Endothelial cell of umbilical vein (primary cell): Measurements from ENCODE around the gene AP4B1. TPM values are rescaled to one million over a fixed set of nuclear protein-coding genes. Genes with fewer than 3 reads are reported as not detected.

ENCODE experiments used
- BruUV-seq: library from RNA; stranded (reverse); fragments of 400-500 nt; replicated peaks from 2 replicates; lab custom pipeline; 2021; lab: Mats Ljungman, UMichigan
- CTCF ChIA-PET: fragments of 300-600, 350-600 bp; sonication (Branson Sonifier 250); formaldehyde crosslinking; loops from one replicate; lab custom pipeline; 2021; ENCODE audit warnings: antibody characterized with exemption, inconsistent platforms; lab: Charles Lee
- POLR2A ChIA-PET: fragments of 300-600, 350-600 bp; sonication (Branson Sonifier 250); formaldehyde crosslinking; loops from one replicate; lab custom pipeline; 2021; ENCODE audit warnings: antibody characterized with exemption, inconsistent platforms; lab: Charles Lee
- DNase-seq: peaks from one replicate; pipeline ENCODE4 v3.0.0-alpha.2; 2011; ENCODE audit warnings: low read depth, low spot score
- FAIRE-seq: peaks from 2 replicates; lab custom pipeline; 2011; peaks lifted over from hg19 to GRCh38; lab: Jason Lieb, UNC
- H2AFZ ChIP-seq: 2 replicates; pipeline ENCODE4 v1.6.0; 2012; ENCODE audit warnings: low read depth, low read length, control low read depth, inconsistent platforms
- H3K27ac ChIP-seq: 2 replicates; pipeline ENCODE4 v1.5.1; 2011; ENCODE audit warnings: low read depth, mild to moderate bottlenecking, control low read depth, low read length, moderate library complexity; ENCODE audit not compliant: insufficient read depth
- H3K27me3 ChIP-seq, 2 experiments: 2 replicates each; pipeline versions ENCODE4 v1.6.0 to v1.6.1; 2011; ENCODE audit warnings: low read length in 2 of 2, mixed read lengths in 1 of 2; ENCODE audit not compliant: control insufficient read depth in 2 of 2, insufficient read depth in 2 of 2
- H3K36me3 ChIP-seq, 2 experiments: 2 replicates in 1 of 2; 3 replicates in 1 of 2; pipeline ENCODE4 v1.5.1; 2011; ENCODE audit warnings: low read length in 2 of 2, mild to moderate bottlenecking in 1 of 2, moderate library complexity in 1 of 2; ENCODE audit not compliant: control insufficient read depth in 2 of 2, insufficient read depth in 2 of 2; ENCODE audit errors: extremely low read depth in 1 of 2
- H3K4me1 ChIP-seq: 3 replicates; pipeline ENCODE4 v1.5.1; 2011; ENCODE audit warnings: mild to moderate bottlenecking, low read length; ENCODE audit not compliant: control insufficient read depth, insufficient read depth; ENCODE audit errors: extremely low read depth
- H3K4me2 ChIP-seq: 2 replicates; pipeline ENCODE4 v1.6.1; 2011; ENCODE audit warnings: low read length, control low read depth, mixed read lengths; ENCODE audit not compliant: insufficient read depth
- H3K4me3 ChIP-seq, 3 experiments: fragments of 200-600 bp in 1 of 3; sonication (generic), shearing (Covaris generic) in 1 of 3; replicated peaks in 1 of 3; 2 replicates each; pipeline ENCODE4 v1.5.1; 2011 to 2016; ENCODE audit warnings: control low read depth in 3 of 3, low read length in 3 of 3, mild to moderate bottlenecking in 2 of 3, inconsistent platforms in 1 of 3, low read depth in 1 of 3, moderate library complexity in 1 of 3; ENCODE audit not compliant: insufficient read depth in 1 of 3
- H3K79me2 ChIP-seq: 2 replicates; pipeline ENCODE4 v1.6.0; 2012; ENCODE audit warnings: low read length, inconsistent platforms; ENCODE audit not compliant: control insufficient read depth, insufficient read depth
- H3K9ac ChIP-seq: replicated peaks from 2 replicates; pipeline ENCODE3; 2011; ENCODE audit warnings: low read length, control low read depth; ENCODE audit not compliant: insufficient read depth; ENCODE audit errors: extremely low read depth
- H3K9me1 ChIP-seq: replicated peaks from 3 replicates; pipeline ENCODE4 v1.6.0; 2011; ENCODE audit warnings: mild to moderate bottlenecking, low read length; ENCODE audit not compliant: control insufficient read depth, insufficient read depth; ENCODE audit errors: extremely low read depth
- H3K9me3 ChIP-seq: replicated peaks from 2 replicates; pipeline ENCODE4 v1.5.1; 2012; ENCODE audit warnings: low read length, inconsistent platforms; ENCODE audit not compliant: control insufficient read depth, insufficient read depth
- H4K20me1 ChIP-seq: replicated peaks from 2 replicates; pipeline ENCODE3; 2011; ENCODE audit warnings: mild to moderate bottlenecking, low read length; ENCODE audit not compliant: control insufficient read depth, insufficient read depth; ENCODE audit errors: extremely low read depth
- EZH2 ChIP-seq: IDR thresholded peaks from 2 replicates; pipeline ENCODE4 v1.6.1; 2012; ENCODE audit warnings: borderline replicate concordance, low read depth, mild to moderate bottlenecking, moderate library complexity, low read length, inconsistent platforms; ENCODE audit not compliant: severe bottlenecking
- FOS ChIP-seq: IDR thresholded peaks from 2 replicates; pipeline ENCODE4 v1.6.1; 2011; ENCODE audit warnings: mild to moderate bottlenecking, low read length, moderate library complexity, borderline replicate concordance; ENCODE audit not compliant: insufficient read depth
- GATA2 ChIP-seq: IDR thresholded peaks from 2 replicates; pipeline ENCODE4 v1.7.0; 2011; ENCODE audit warnings: low read depth, mild to moderate bottlenecking, moderate library complexity, mixed read lengths, low read length; ENCODE audit not compliant: insufficient read length, insufficient read depth
- JUN ChIP-seq: IDR thresholded peaks from 2 replicates; pipeline ENCODE4 v1.6.1; 2011; ENCODE audit warnings: borderline replicate concordance, low read depth; ENCODE audit not compliant: insufficient read length, insufficient read depth
- MYC ChIP-seq: IDR thresholded peaks from one replicate; pipeline ENCODE4 v1.6.1; 2011; ENCODE audit warnings: mild to moderate bottlenecking, low read depth, low read length
- POLR2A ChIP-seq: IDR thresholded peaks from 2 replicates; pipeline ENCODE4 v1.6.1; 2012; ENCODE audit warnings: low read depth, mild to moderate bottlenecking, control low read depth, low read length
- POLR2AphosphoS5 ChIP-seq: IDR thresholded peaks from 2 replicates; pipeline ENCODE4 v1.6.1; 2012; ENCODE audit warnings: low read depth, mild to moderate bottlenecking, control low read depth, low read length, moderate library complexity; ENCODE audit not compliant: insufficient read depth
- dilution Hi-C: fragments of 300-500 bp; cut with MboI; formaldehyde crosslinking; loops from one replicate; pipeline ENCODE4 v1.15.0; 2019; ENCODE audit warnings: low sequenced_read_pairs; ENCODE audit not compliant: extremely low pct_ligation_motif_present
- intact Hi-C: fragments of 100-400 bp; cut with micrococcal nuclease; formaldehyde crosslinking; loops from one replicate; pipeline ENCODE4 v1.10.0; 2022
- polyA plus RNA-seq, 4 experiments: library from polyadenylated mRNA; depleted of rRNA in 3 of 4; stranded (reverse) in 3 of 4; unstranded in 1 of 4; fragments of >200 nt; gene quantifications; 2 replicates each; pipeline versions ENCODE4 v1.2.1 to v1.2.3, GENCODE V29; 2011 to 2012; ENCODE audit warnings: missing spikeins in 1 of 4
- total RNA-seq: library from RNA; stranded (reverse); gene quantifications from 2 replicates; pipeline ENCODE4 v1.2.3, GENCODE V29; 2021
- TF ChIP-seq, protein P1 (sequence below), 2 donors: IDR thresholded peaks; 1 replicate in 1 of 2; 2 replicates in 1 of 2; pipeline ENCODE4 v1.5.1; 2011; ENCODE audit warnings: low read length in 2 of 2, mild to moderate bottlenecking in 2 of 2, moderate library complexity in 2 of 2, control low read depth in 1 of 2, inconsistent platforms in 1 of 2, low read depth in 1 of 2; ENCODE audit not compliant: insufficient read depth in 1 of 2; ENCODE audit errors: extremely low read depth in 1 of 2
- TF ChIP-seq, protein P2 (sequence below): IDR thresholded peaks from 2 replicates; pipeline ENCODE4 v1.6.1; 2011; ENCODE audit not compliant: insufficient read depth, insufficient read length

The AP4B1 gene
- total and polyA plus RNA-seq, 2 donors (not counting 3 experiments of a cell fraction or from before 2014, with no cell fraction given), result 21.9 to 33.0 TPM

DNA sequence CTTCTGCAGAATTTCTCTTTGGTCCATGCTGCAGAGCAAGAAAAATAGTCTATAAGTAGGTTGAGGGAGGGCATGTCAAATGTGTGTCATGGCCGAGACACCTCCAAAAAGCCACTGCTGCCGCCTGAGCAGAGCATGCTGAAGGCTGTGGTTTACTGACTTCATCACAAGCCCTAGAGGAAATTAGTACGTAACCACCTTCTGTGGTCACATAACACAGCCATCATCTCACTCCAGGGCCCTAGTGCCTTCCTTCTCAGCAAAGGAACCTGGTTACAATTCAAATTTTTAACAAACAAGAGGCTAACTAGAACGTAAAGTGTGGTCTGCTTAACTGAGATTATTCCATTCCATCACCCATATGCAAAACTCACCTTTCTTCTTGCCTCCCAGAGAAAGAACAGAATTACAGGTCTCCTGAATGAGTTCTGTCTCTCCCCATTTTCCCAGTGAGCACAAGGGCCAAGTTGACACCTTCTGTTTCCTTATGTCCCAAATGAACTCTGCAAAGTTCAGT is 32.9 kb downstream of the AP4B1 start, which contains the start of gene PTPN22:
Gene PTPN22, minus strand, starts transcription at position 116 of the 517 bp plus-strand sequence.
- H3K27ac ChIP-seq, result no peak within 1 kb of the TSS
- H3K9me3 ChIP-seq, result no peaks in the 10 kb centered on the region
- ChIA-PET CTCF (no interaction called here), POLR2A (no interaction called here)
- H3K4me2 ChIP-seq, result peak within 1 kb of the TSS; percentile 60
- DNase-seq (no peak), FAIRE-seq (no peak)
- no peaks in the 10 kb centered on the region for H3K79me2 ChIP-seq
- dilution Hi-C loops, result no loop called here
- intact Hi-C loops, result no loop called here
- H2AFZ ChIP-seq, result peak within 1 kb of the TSS; percentile 95
- no peaks in the 10 kb centered on the region for H3K36me3 ChIP-seq
- H3K4me1 ChIP-seq, result peaks cover 33% of the 10 kb centered on the region
- no peak within 1 kb of the TSS for H3K9ac ChIP-seq
- TF ChIP-seq EZH2, result no peak
- no peak for TF ChIP-seq POLR2A
- TF ChIP-seq GATA2, result no peak
- TF ChIP-seq, protein P1, sequence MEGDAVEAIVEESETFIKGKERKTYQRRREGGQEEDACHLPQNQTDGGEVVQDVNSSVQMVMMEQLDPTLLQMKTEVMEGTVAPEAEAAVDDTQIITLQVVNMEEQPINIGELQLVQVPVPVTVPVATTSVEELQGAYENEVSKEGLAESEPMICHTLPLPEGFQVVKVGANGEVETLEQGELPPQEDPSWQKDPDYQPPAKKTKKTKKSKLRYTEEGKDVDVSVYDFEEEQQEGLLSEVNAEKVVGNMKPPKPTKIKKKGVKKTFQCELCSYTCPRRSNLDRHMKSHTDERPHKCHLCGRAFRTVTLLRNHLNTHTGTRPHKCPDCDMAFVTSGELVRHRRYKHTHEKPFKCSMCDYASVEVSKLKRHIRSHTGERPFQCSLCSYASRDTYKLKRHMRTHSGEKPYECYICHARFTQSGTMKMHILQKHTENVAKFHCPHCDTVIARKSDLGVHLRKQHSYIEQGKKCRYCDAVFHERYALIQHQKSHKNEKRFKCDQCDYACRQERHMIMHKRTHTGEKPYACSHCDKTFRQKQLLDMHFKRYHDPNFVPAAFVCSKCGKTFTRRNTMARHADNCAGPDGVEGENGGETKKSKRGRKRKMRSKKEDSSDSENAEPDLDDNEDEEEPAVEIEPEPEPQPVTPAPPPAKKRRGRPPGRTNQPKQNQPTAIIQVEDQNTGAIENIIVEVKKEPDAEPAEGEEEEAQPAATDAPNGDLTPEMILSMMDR (IDR thresholded peaks at IDR 0.05; ENCODE audit: extremely low read depth in 1 of 2, insufficient read depth in 1 of 2, low read depth in 1 of 2, low read length in 2 of 2), result no peak
- TF ChIP-seq POLR2AphosphoS5, result no peak
- TF ChIP-seq FOS, result no peak
- no peak for TF ChIP-seq MYC
- no peak for TF ChIP-seq JUN
- TF ChIP-seq, protein P2, sequence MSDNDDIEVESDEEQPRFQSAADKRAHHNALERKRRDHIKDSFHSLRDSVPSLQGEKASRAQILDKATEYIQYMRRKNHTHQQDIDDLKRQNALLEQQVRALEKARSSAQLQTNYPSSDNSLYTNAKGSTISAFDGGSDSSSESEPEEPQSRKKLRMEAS, result no peak
- no peaks in the 10 kb centered on the region for H3K9me1 ChIP-seq
- no peak within 1 kb of the TSS for H3K4me3 ChIP-seq
- H4K20me1 ChIP-seq, result no peaks in the 10 kb centered on the region
- no peaks in the 10 kb centered on the region for H3K27me3 ChIP-seq
- BruUV-seq, result no TSS peak
